HG03575 (cell line): ENCODE measurements around the gene RBPMS2.

Source experiments
- ATAC-seq: cut with Tn5 transposase; IDR thresholded peaks from one replicate; pipeline ENCODE4 v1.9.1; 2021; ENCODE audit not compliant: unreplicated experiment, insufficient number of reproducible peaks, low FRiP score; ENCODE audit errors: extremely low read depth

RBPMS2 gene

DNA sequence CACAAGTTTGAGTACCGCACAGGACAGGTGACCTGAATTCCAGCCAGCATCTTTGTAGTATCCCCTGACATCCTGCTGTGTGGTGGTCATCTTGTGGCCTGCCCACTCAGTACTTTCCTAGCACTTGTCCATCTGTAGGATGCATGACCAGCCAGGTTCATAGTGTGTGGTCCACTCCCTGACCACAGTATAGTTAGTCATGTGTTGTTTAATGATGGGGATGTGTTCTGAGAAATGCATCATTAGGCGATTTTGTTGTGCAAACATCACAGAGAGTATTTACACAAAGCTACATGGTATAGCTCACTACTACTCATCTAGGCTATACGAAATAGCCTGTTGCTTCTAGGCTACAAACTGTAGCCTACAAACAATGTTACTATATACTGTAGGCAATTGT is 16.9 kb upstream of the RBPMS2 start:
- ATAC-seq = no peak

DNA sequence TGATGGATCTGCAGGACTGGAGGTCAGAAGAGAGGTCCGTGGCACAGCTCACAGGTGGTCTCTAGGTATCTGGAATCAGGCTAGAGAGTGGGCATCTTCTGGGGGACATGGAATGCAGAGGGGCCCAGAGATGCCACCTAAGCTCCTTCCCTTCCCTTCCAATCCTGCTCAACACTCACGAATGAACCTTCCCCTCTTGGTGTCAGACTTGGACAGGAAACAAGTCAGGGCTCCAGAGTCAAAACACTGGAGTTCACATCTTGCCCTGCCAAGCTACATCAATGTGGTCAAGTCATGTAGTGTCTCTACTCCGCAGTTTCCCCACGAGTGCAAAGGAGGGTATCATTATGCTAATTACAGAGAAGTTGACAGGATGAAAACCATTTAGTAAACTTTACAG is 16.0 kb upstream of the RBPMS2 start:
- ATAC-seq = no peak

DNA sequence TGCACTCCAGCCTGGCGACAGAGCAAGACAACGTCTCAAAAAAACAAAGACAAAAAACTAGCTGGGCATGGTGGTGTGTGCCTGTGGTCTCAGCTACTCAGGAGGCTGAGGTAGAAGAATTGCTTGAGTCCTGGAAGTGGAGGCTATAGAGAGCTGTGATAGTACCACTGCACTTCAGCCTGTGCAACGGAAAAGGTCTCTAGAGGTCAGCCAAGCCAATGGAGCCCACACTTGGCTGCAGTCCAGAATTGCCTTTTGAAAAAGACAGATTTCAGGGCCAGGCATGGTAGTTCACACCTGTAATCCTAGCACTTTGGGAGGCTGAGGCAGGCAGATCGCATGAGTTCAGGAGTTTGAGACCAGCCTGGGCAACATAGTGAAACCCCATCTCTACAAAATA is 8.4 kb upstream of the RBPMS2 start:
- no peak for ATAC-seq

DNA sequence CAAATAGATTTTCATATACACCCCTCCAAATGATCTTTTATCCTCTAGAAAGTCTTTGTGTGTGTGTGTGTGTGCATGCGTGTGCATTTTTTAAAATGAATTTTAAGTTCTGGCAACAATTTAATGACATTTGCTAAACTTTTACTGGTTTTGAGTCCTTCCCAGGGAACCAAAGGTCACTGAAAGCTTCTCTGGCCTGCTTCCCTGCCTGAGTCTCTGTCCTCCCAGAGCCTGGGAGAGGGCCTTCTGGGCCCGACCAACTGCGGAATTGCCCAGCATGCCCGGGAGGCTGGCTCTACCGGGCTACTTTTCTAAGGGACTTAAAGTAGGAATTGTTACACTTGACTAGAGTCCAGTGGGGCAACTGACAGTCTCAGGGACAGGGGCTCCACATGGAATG is 7.4 kb upstream of the RBPMS2 start:
- ATAC-seq = no peak

DNA sequence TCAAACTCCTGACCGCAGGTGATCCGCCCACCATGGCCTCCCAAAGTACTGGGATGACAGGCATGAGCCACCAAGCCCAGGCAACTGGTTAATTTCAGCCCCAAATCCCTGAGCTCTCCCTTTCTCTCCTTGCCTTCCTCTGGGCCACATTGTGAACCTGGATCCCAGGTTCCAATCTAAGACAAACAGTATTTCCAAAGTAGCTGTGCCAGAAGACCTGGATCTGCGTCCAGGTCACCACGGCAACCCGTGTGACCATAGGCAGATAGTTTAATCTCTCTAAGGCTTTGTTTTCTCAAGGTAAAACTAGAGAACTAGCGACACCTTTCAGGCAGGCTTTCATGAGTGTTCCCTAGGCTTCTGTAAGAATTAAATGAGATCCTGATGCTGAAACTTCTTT is 5.9 kb upstream of the RBPMS2 start:
- no peak for ATAC-seq

DNA sequence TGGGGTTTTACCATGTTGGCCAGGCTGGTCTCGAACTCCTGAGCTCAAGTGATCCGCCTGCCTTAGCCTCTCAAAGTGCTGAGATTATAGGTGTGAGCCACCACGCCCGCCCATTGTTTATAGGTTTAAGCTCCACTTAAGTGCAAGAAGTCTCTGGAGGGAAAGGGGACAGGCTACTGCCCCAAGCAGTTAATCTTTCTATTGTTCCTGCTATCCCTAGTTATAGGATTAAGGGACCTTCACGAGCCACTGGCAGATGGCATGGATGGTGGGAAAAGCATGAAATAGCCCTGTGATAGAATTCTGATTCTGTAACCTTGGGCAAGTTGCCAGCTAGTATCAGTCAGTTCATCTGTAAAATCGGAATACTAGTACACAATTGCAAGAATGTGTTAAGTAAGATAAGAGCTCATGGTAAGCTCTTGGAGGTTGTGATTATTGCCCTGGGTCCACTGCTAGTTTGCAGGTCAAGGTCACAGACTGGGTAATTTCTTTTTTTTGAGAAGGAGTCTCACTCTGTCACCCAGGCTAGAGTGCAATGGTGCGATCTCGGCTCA is 5.3 kb upstream of the RBPMS2 start:
- ATAC-seq = no peak

DNA sequence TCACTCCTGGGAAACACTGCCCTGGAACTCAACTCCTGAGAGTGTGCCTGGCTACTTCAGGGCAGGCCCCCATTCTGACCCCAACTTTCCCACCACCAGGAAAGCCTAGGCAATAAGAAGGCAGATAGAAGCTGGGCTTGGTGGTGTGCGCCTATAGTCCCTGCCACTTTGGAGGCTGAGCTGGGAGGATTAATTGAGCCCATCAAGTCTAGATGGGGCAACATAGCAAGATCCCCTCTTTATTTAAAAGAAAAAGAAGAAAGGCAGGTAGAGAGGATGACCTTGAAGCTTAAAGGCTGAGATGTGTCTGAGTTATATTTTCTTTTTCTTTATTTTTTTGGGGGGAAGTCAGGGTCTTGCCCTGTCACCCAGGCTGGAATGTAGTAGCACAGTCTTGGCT is 4.2 kb upstream of the RBPMS2 start:
- ATAC-seq = no peak

DNA sequence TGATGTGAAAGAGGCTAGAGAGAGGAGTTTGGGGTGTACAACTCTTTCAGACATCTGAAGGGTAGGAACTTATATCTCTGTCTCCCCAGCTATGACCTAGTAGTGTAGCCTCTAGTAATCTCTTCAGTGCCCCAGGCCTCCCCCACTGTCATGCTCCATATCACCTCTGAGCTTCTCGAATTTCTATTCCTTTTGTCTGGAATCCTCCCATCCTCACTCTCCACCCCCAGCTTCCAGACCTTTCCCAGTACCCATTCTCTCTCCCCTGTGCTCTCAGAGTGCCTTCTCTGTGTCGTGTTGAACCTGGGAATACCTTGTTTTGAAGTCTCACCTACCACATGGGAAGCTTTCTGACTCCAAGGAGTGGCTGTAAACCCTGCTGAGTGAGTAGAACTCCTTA is 3.6 kb upstream of the RBPMS2 start:
- ATAC-seq = no peak

DNA sequence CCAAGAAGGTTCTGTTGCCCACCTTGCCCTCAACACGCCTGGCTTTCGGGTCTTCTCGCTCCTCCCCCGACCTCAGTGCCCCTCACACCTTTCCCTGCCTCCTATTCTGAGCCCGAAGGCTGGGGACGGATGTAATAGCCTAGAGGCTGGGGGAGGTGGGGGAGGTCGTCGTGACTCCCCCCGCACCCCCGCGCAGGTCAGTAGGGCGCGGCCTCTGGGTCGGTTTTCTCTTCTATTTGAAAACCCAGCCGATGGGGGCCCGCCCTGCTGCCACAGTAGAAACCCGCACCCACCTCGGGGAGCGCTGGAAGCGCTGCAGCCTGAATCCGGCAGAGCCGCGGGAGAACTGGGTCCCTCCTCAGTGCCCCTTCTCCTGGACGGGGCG is 1.0 kb upstream of the RBPMS2 start:
- ATAC-seq = no peak

DNA sequence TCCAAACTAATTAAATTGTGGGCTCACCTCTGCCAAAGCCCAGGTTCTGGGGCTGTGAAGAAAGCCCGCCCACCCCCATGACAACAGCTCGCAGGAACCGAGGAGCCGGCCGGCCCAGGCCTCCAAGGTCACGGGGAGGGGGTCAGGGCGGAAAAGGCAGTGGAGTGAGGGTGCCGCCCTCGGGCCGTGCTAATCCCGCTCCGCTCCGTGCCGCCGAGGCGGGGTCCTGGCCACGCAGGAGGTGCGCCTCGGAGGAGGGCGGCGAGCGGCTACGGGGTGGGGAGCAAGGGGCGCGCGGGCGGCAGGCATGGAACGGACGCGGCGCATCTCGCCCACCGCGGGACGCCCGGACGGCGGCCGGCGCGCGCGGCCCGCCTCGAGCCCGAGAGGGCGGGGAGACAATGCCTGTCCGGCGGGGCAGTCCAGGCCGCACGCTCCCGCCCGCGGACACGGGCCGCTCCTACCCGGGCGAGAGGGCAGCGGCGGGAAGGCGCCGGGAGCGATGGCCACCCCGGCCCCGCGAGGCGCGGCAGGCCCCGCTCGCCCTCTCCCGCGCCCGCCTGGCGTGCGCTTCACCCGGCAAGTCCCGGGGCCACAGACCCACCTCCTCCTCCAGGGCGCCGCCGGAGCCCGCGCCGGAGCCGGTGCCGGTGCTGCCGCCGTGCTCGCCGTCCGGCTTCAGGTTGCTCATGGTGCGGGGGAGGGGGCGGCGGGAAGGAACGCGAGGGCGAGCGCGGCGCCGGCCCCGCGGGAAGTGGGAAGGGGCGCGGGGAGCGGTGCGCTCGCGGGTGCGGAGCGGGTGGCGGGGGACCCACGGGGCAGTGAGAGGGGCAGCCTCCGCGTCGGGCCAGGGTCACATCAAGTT is 528 bp downstream of the RBPMS2 start:
- ATAC-seq = no peak

DNA sequence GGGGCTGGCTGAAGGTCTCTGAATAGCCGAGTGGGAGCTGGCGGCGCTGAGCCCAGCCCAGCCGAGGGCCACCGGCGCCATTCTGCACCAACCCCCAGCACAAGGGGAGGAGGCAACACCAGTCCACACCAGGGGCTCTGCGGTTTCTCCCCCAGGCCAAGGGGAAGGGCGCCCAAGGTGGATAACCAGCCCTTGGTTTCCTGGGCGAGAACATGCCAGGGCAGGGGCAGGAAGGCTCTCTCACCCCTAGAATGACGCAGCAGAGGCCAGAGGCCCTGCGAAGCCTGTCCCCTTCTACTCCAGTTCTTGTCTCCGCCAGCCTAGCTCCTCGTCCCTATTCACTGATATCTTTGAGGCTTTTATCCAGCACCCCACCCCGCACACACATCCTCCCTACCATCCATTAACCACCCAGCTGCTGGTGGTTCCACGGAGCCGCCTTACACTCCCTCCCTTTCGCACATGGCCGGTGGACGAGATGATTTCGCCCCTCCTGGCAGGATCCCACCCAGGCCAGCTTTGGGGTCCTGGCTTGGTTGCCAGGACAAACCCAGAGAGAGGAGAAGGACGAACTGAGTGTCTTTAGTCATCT is 1.3 kb downstream of the RBPMS2 start:
- ATAC-seq = no peak

DNA sequence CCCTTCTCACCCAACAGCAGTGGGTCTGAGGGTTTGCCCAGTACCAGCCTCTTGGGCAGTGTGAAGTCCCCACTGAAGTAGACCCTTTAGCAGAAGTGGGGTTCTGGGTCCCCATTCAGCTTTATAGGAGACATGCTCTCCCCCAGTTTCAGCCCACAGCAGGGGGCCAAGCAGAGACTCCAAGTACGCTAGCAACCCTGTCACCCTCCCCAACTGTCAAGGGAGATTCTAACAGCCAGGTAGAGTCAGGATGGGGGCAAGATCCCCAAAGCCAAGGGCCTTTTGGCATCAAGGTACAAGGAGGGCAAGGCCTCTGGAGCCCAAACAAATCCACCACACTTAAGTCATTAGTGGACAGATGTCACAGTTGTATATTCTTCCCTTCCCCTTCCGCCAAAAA is 1.8 kb downstream of the RBPMS2 start:
- ATAC-seq = no peak

DNA sequence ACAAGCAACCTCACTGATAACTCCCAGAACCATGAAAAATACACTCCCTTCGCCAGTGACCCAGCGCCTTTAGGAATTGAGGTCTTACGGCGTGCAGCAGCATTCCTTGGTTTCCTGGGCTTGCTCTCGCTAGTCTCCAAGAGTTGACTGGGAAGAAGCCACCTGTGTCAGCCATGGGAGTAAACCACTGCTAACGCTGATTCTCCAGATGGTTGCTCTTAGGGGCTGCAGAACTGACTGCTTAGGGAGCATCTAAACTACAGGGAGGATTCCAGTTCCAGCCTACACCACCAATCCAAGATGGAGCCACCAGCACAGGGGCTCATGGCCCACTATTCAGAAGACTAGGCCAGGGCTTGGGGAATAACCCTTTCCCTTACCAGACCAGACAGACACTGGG is 2.4 kb downstream of the RBPMS2 start:
- ATAC-seq = no peak

DNA sequence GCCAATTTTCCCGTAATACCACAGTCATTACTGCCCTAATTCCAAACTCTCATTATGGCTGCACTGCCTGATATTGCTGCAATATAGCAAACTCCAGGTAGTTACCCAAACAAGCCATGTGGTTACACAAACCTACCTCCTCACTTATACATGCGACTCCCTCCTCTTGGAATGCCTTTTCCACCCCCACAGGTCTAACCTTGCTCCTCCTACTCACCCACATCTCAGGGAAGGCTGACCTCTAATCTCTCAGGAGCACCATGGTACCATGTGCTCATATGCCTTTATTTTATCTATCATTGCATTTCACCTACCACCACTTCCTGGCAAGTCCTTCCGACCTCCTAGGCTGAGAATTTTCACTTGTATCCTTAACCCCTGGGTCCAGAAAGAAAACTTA is 2.9 kb downstream of the RBPMS2 start:
- ATAC-seq = no peak

DNA sequence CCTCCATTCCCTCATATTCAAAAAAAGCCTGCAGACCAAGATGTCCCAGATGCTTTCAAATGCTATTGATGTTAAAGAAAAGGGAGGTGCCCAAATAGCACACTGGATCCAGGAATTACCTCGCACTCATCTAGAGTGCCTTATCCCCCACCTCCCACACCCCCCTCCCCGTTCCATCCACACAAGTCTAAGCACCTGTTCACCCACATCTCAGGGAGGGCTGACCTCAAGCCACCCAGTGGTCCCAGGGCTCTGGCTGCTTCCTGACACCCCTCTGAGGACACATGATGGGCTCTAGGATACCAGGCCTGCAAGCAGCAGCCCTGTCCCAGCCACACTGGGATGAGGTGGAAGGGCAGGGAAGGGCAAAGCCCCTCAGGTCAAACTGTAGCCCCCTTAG is 4.8 kb downstream of the RBPMS2 start:
- ATAC-seq = no peak

DNA sequence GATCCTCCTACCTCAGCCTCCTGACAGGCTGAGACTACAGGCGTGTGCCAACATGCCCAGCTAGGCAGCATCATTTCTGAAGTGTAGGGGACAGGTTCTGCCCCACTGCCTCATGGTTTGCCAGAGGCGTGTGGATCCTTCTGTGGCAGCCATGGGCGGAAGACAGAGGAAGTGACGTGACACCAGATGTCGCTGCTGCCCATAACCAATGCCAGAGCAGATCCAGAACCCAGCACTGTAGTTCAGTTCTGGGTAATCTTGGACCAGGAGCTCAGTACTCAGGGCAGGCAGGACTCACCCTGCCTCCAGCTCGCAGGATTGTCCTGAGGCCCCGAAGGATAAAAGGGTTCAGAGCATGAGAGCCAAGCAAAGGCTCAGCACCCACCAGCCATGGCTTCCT is 8.2 kb downstream of the RBPMS2 start:
- ATAC-seq = no peak

DNA sequence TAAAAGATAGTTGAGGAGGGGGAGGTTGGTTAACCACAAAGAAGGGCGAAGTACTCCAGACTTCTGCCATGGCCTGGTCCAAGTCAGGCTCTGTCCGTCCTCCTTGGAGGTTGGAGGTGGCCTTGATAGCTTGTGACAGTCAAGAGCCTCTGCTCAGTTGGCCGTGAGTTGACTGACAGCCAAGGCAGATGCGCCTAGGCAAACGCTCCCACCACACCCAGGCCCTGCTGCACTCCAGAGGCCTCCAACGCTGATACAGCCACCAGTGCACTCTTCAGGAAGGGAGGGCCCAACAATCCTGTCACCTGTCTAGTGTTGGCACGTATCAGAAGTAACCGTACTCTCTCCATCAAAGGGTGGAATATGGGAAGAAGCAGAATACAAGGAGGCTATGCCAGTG is 9.3 kb downstream of the RBPMS2 start:
- ATAC-seq = no peak

DNA sequence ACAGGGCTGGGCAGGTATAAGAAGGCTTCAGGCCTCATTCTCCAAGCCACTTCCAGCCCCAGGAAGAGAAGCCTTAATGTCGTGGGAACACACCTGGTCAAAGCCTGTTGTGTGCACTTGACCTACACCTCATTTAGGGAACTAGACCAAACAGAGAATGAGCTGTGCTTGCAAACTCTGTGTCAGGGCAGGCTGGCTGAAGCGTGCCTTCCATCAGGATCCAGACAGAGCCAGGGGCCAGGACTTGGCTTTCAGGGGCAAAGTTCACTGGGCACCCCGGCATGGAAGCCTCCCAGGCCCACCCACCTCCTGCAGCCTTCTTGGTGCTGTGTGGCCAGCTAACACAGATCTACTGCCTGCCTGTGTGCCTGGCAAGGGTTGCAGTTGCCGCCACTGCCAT is 11.5 kb downstream of the RBPMS2 start:
- no peak for ATAC-seq

DNA sequence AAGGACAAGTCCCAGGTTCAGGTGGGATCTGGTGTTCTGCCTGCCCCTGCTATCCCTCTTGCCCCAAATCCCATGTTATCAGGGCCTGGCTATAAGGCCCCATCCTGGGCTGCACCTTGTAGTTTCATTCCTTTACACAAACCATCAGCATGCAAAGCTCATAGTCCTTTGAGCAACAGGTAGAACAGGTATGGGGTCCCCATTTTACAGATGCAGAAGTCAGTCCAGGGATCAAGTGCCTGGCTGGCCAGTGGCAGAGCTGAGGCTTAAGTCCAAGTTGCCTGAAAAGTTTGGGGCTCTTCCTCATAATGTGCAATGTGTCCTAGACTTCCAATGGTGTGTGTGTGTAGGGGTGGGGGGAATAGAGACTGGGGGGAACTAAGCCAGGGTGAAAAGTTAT is 11.9 kb downstream of the RBPMS2 start:
- no peak for ATAC-seq

DNA sequence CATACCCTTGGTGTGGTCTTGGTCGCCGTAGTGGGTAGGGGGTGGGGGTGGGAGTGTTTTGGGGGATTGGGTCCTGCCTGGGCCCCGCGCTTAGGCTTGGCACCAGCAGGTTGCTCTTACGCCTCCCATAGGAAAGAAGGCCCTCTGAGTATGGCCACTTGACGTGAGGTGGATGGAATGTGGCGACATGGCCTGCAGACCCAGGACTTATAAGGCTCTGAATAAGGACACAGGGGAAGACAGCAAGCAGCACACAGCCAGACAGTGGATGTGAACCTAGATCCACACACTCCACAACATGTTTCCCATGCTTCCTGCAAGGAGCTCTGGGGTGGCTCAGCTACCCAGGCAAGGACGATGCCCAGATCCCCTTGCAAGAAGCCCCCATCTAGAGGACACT is 12.4 kb downstream of the RBPMS2 start:
- ATAC-seq = no peak

DNA sequence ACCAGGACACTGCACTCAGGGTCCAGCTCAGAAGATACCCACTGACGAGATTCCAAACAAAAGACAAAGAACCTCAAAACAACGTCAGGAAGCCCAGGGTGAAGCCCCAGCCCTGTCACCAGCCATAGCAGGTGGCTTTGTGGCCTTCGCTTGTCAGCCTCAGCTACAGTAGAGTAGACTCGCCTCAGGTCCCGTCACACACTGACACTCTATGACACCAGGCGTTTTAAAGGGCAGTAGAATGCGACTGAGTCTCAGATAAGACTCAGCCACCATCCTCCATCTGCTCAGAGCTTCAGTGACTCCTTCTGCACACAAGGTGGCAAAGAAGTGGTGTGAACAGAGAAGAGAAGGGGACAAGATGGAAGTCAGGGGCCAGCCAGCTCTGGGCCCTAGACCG is 12.8 kb downstream of the RBPMS2 start:
- ATAC-seq = no peak
